Measurements from ENCODE around the gene UTF1. TPM values are rescaled to one million over a fixed set of nuclear protein-coding genes. Genes with fewer than 3 reads are reported as not detected.
A peak's percentile ranks its signal among the peaks of the same experiment; 100 is the strongest.

UTF1 gene
- total and polyA plus RNA-seq, 9 of the 15 experiments (the other 6 are each of a cell fraction or from before 2014, with no cell fraction given): 0.35 to 0.46 TPM; not detected in 7

DNA sequence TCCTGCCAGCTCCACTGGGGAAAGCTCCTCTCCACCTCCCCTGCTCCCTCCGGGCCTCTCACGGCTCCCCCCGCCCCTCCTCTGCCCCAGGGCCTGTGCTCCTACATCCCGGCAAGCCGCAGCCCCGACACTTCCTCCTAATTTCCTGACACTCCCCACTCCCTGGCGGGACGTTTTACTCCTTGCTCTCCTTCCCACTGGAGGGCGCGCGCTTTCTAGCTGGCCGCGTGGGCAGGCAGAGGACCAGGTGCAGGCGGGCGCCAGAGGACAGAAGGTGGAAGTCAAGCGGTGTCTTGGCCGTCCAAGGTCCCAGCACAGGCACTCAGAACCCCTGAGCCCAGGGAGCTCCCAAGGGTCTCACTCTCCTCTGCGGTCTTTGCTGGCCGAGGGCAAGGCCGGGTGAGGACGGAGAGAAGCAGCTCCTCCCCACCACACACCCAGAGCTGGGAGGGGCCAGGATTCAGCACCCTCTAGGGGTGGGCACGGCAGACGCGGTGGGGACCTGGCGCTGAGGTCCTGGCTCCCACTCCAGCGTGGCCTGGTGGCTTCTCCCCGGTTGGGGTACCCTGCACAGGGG lies 27.6 kb downstream of the UTF1 start (continued):
- TF ChIP-seq, protein P1, sequence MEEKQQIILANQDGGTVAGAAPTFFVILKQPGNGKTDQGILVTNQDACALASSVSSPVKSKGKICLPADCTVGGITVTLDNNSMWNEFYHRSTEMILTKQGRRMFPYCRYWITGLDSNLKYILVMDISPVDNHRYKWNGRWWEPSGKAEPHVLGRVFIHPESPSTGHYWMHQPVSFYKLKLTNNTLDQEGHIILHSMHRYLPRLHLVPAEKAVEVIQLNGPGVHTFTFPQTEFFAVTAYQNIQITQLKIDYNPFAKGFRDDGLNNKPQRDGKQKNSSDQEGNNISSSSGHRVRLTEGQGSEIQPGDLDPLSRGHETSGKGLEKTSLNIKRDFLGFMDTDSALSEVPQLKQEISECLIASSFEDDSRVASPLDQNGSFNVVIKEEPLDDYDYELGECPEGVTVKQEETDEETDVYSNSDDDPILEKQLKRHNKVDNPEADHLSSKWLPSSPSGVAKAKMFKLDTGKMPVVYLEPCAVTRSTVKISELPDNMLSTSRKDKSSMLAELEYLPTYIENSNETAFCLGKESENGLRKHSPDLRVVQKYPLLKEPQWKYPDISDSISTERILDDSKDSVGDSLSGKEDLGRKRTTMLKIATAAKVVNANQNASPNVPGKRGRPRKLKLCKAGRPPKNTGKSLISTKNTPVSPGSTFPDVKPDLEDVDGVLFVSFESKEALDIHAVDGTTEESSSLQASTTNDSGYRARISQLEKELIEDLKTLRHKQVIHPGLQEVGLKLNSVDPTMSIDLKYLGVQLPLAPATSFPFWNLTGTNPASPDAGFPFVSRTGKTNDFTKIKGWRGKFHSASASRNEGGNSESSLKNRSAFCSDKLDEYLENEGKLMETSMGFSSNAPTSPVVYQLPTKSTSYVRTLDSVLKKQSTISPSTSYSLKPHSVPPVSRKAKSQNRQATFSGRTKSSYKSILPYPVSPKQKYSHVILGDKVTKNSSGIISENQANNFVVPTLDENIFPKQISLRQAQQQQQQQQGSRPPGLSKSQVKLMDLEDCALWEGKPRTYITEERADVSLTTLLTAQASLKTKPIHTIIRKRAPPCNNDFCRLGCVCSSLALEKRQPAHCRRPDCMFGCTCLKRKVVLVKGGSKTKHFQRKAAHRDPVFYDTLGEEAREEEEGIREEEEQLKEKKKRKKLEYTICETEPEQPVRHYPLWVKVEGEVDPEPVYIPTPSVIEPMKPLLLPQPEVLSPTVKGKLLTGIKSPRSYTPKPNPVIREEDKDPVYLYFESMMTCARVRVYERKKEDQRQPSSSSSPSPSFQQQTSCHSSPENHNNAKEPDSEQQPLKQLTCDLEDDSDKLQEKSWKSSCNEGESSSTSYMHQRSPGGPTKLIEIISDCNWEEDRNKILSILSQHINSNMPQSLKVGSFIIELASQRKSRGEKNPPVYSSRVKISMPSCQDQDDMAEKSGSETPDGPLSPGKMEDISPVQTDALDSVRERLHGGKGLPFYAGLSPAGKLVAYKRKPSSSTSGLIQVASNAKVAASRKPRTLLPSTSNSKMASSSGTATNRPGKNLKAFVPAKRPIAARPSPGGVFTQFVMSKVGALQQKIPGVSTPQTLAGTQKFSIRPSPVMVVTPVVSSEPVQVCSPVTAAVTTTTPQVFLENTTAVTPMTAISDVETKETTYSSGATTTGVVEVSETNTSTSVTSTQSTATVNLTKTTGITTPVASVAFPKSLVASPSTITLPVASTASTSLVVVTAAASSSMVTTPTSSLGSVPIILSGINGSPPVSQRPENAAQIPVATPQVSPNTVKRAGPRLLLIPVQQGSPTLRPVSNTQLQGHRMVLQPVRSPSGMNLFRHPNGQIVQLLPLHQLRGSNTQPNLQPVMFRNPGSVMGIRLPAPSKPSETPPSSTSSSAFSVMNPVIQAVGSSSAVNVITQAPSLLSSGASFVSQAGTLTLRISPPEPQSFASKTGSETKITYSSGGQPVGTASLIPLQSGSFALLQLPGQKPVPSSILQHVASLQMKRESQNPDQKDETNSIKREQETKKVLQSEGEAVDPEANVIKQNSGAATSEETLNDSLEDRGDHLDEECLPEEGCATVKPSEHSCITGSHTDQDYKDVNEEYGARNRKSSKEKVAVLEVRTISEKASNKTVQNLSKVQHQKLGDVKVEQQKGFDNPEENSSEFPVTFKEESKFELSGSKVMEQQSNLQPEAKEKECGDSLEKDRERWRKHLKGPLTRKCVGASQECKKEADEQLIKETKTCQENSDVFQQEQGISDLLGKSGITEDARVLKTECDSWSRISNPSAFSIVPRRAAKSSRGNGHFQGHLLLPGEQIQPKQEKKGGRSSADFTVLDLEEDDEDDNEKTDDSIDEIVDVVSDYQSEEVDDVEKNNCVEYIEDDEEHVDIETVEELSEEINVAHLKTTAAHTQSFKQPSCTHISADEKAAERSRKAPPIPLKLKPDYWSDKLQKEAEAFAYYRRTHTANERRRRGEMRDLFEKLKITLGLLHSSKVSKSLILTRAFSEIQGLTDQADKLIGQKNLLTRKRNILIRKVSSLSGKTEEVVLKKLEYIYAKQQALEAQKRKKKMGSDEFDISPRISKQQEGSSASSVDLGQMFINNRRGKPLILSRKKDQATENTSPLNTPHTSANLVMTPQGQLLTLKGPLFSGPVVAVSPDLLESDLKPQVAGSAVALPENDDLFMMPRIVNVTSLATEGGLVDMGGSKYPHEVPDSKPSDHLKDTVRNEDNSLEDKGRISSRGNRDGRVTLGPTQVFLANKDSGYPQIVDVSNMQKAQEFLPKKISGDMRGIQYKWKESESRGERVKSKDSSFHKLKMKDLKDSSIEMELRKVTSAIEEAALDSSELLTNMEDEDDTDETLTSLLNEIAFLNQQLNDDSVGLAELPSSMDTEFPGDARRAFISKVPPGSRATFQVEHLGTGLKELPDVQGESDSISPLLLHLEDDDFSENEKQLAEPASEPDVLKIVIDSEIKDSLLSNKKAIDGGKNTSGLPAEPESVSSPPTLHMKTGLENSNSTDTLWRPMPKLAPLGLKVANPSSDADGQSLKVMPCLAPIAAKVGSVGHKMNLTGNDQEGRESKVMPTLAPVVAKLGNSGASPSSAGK (IDR thresholded peaks at IDR 0.05): peak; percentile 57; the same call in 1 of the 2 replicates
- peak; percentile 16 for TF ChIP-seq PHF20 (IDR thresholded peaks at IDR 0.05; ENCODE audit: partially characterized antibody)
- TF ChIP-seq, protein P2, sequence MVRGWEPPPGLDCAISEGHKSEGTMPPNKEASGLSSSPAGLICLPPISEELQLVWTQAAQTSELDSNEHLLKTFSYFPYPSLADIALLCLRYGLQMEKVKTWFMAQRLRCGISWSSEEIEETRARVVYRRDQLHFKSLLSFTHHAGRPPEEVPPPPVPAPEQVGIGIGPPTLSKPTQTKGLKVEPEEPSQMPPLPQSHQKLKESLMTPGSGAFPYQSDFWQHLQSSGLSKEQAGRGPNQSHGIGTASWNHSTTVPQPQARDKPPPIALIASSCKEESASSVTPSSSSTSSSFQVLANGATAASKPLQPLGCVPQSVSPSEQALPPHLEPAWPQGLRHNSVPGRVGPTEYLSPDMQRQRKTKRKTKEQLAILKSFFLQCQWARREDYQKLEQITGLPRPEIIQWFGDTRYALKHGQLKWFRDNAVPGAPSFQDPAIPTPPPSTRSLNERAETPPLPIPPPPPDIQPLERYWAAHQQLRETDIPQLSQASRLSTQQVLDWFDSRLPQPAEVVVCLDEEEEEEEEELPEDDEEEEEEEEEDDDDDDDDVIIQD (CRISPR knock-in tag; IDR thresholded peaks at IDR 0.05): no peak
- TF ChIP-seq, protein P3, sequence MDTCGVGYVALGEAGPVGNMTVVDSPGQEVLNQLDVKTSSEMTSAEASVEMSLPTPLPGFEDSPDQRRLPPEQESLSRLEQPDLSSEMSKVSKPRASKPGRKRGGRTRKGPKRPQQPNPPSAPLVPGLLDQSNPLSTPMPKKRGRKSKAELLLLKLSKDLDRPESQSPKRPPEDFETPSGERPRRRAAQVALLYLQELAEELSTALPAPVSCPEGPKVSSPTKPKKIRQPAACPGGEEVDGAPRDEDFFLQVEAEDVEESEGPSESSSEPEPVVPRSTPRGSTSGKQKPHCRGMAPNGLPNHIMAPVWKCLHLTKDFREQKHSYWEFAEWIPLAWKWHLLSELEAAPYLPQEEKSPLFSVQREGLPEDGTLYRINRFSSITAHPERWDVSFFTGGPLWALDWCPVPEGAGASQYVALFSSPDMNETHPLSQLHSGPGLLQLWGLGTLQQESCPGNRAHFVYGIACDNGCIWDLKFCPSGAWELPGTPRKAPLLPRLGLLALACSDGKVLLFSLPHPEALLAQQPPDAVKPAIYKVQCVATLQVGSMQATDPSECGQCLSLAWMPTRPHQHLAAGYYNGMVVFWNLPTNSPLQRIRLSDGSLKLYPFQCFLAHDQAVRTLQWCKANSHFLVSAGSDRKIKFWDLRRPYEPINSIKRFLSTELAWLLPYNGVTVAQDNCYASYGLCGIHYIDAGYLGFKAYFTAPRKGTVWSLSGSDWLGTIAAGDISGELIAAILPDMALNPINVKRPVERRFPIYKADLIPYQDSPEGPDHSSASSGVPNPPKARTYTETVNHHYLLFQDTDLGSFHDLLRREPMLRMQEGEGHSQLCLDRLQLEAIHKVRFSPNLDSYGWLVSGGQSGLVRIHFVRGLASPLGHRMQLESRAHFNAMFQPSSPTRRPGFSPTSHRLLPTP (IDR thresholded peaks at IDR 0.05; ENCODE audit: borderline replicate concordance, extremely low read depth, insufficient read length): no peak
- TF ChIP-seq ZNF586 (CRISPR knock-in tag; conservative IDR thresholded peaks at IDR 0.05): no peak
- no peak for TF ChIP-seq TEAD1 (CRISPR knock-in tag; IDR thresholded peaks at IDR 0.05)
- TF ChIP-seq, protein P4, sequence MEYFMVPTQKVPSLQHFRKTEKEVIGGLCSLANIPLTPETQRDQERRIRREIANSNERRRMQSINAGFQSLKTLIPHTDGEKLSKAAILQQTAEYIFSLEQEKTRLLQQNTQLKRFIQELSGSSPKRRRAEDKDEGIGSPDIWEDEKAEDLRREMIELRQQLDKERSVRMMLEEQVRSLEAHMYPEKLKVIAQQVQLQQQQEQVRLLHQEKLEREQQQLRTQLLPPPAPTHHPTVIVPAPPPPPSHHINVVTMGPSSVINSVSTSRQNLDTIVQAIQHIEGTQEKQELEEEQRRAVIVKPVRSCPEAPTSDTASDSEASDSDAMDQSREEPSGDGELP (CRISPR knock-in tag; IDR thresholded peaks at IDR 0.05; ENCODE audit: borderline replicate concordance): peak; percentile 75
- TF ChIP-seq TEAD4 (IDR thresholded peaks at IDR 0.05; ENCODE audit: low read length): 0 out of 2 replicates have a peak, but pooled peaks have one; percentile 13
- no peak for TF ChIP-seq TEAD4 (CRISPR knock-in tag; IDR thresholded peaks at IDR 0.05; ENCODE audit: borderline replicate concordance)
- no peak for TF ChIP-seq XRCC3 (IDR thresholded peaks at IDR 0.05)

All from K562 (cell line).